HCT116 (cell line): ENCODE data around the gene TEF. TPM values are rescaled to one million over a fixed set of nuclear protein-coding genes. Genes with fewer than 3 reads are reported as not detected.

ENCODE experiments used
- ATAC-seq: fragments of 200-7000 bp; cut with Tn5 transposase; 2 replicates; pipeline ENCODE4 v1.9.1; 2020; ENCODE audit warnings: mild to moderate bottlenecking, moderate library complexity
- BruUV-seq: library from RNA; stranded (reverse); fragments of 400-500 nt; replicated peaks from 2 replicates; lab custom pipeline; 2021; lab: Mats Ljungman, UMichigan
- CTCF ChIA-PET: fragments of 300-600 bp; sonication (Branson Sonifier 250); formaldehyde crosslinking; loops from one replicate; lab custom pipeline; 2021; ENCODE audit warnings: antibody characterized with exemption; lab: Charles Lee
- POLR2A ChIA-PET: fragments of 300-600, 350-600 bp; sonication (Branson Sonifier 250); formaldehyde crosslinking; loops from one replicate; lab custom pipeline; 2021; ENCODE audit warnings: antibody characterized with exemption; lab: Charles Lee
- RAD21 ChIA-PET, 2 experiments: fragments of 300-600 bp; sonication (Branson Sonifier 250); formaldehyde crosslinking; loops; one replicate each; lab custom pipeline; 2023; ENCODE audit warnings: low total read pairs in 2 of 2; ENCODE audit not compliant: uncharacterized antibody in 2 of 2, unreplicated experiment in 2 of 2, low non-redundant PET in 1 of 2; lab: Charles Lee
- DNase-seq: peaks from one replicate; pipeline ENCODE4 v3.0.0-alpha.2; 2010; ENCODE audit warnings: low read depth, low spot score
- H2AFZ ChIP-seq: fragments of 200-600 bp; shearing (Covaris generic), sonication (generic); 2 replicates; pipeline ENCODE4 v1.6.1; 2017; ENCODE audit warnings: low read depth, mixed run types, mixed read lengths, antibody characterized with exemption, low read length; ENCODE audit not compliant: poor library complexity, severe bottlenecking
- H3K27ac ChIP-seq: 2 replicates; pipeline ENCODE4 v1.5.1; 2012; ENCODE audit warnings: low read depth, low read length
- H3K27me3 ChIP-seq: fragments of 200-600 bp; sonication (generic); 2 replicates; pipeline ENCODE4 v1.6.1; 2016; ENCODE audit warnings: mixed run types, low read length, mixed read lengths; ENCODE audit not compliant: insufficient read depth
- H3K36me3 ChIP-seq, 2 experiments: fragments of 200-500 bp in 1 of 2; fragments of 200-600 bp in 1 of 2; sonication (Bioruptor generic) in 1 of 2; sonication (generic) in 1 of 2; 2 replicates each; pipeline versions ENCODE4 v1.5.1 to v1.6.1; 2014 to 2016; ENCODE audit warnings: low read length in 2 of 2, inconsistent platforms in 1 of 2, mixed read lengths in 1 of 2, mixed run types in 1 of 2; ENCODE audit not compliant: insufficient read depth in 2 of 2, control insufficient read depth in 1 of 2
- H3K4me1 ChIP-seq, 2 experiments: fragments of 200-600 bp in 1 of 2; sonication (generic) in 1 of 2; 2 replicates each; pipeline versions ENCODE4 v1.5.1 to v1.6.1; 2012 to 2017; ENCODE audit warnings: low read length in 2 of 2, inconsistent platforms in 1 of 2, mild to moderate bottlenecking in 1 of 2, mixed read lengths in 1 of 2, mixed run types in 1 of 2, moderate library complexity in 1 of 2; ENCODE audit not compliant: insufficient read depth in 2 of 2, control insufficient read depth in 1 of 2
- H3K4me2 ChIP-seq: fragments of 200-600 bp; sonication (generic); 2 replicates; pipeline ENCODE4 v1.6.1; 2017; ENCODE audit warnings: mixed run types, low read length, mixed read lengths
- H3K4me3 ChIP-seq, 2 experiments: fragments of 200-600 bp in 1 of 2; sonication (generic) in 1 of 2; replicated peaks in 1 of 2; 2 replicates each; pipeline ENCODE4 v1.5.1; 2011 to 2016; ENCODE audit warnings: low read length in 2 of 2, control low read depth in 1 of 2, low read depth in 1 of 2, mild to moderate bottlenecking in 1 of 2, mixed read lengths in 1 of 2, mixed run types in 1 of 2
- H3K79me2 ChIP-seq: fragments of 200-600 bp; sonication (generic); 2 replicates; pipeline ENCODE4 v1.6.1; 2017; ENCODE audit warnings: mild to moderate bottlenecking, mixed run types, low read length, moderate library complexity, mixed read lengths; ENCODE audit not compliant: insufficient read depth
- H3K9ac ChIP-seq: fragments of 200-600 bp; sonication (generic); 2 replicates; pipeline ENCODE4 v1.6.1; 2016; ENCODE audit warnings: low read length, mixed read lengths
- H3K9me2 ChIP-seq: fragments of 200-600 bp; sonication (generic), shearing (Covaris generic); 2 replicates; pipeline ENCODE4 v1.6.1; 2017; ENCODE audit warnings: mixed run types, mild to moderate bottlenecking, moderate library complexity; ENCODE audit not compliant: insufficient read depth
- H3K9me3 ChIP-seq, 2 experiments: fragments of 200-500 bp in 1 of 2; fragments of 200-600 bp in 1 of 2; sonication (Bioruptor generic) in 1 of 2; sonication (generic) in 1 of 2; 2 replicates each; pipeline ENCODE4 v1.6.1; 2014 to 2017; ENCODE audit warnings: low read length in 2 of 2, mixed read lengths in 2 of 2, inconsistent platforms in 1 of 2, low read depth in 1 of 2, mild to moderate bottlenecking in 1 of 2, mixed run types in 1 of 2, moderate library complexity in 1 of 2; ENCODE audit not compliant: control insufficient read depth in 1 of 2, insufficient read depth in 1 of 2
- H4K20me1 ChIP-seq: fragments of 200-600 bp; sonication (generic), shearing (Covaris generic); 2 replicates; pipeline ENCODE4 v1.6.1; 2017; ENCODE audit warnings: mixed run types, mild to moderate bottlenecking, moderate library complexity; ENCODE audit not compliant: insufficient read depth
- CBX3 ChIP-seq: IDR thresholded peaks from 2 replicates; pipeline ENCODE4 v1.6.1; 2012; ENCODE audit warnings: low read depth
- EGR1 ChIP-seq: IDR thresholded peaks from 2 replicates; pipeline ENCODE4 v1.6.1; 2012; ENCODE audit warnings: low read depth
- ELF1 ChIP-seq: IDR thresholded peaks from 2 replicates; pipeline ENCODE4 v1.6.1; 2012; ENCODE audit warnings: low read depth, borderline replicate concordance
- FOSL1 ChIP-seq: IDR thresholded peaks from 2 replicates; pipeline ENCODE4 v1.6.1; 2012; ENCODE audit warnings: low read depth
- JUND ChIP-seq: IDR thresholded peaks from 2 replicates; pipeline ENCODE4 v1.6.1; 2012
- POLR2A ChIP-seq: IDR thresholded peaks from 2 replicates; pipeline ENCODE4 v1.7.0; 2011; ENCODE audit warnings: borderline replicate concordance; ENCODE audit not compliant: insufficient read depth, insufficient read length; ENCODE audit errors: extremely low read depth
- POLR2AphosphoS5 ChIP-seq: IDR thresholded peaks from 2 replicates; pipeline ENCODE4 v1.6.1; 2011; ENCODE audit warnings: mild to moderate bottlenecking, low read depth, low read length, moderate library complexity
- RAD21 ChIP-seq: IDR thresholded peaks from 2 replicates; pipeline ENCODE4 v1.6.1; 2012; ENCODE audit warnings: low read depth, mild to moderate bottlenecking
- SIN3A ChIP-seq: IDR thresholded peaks from 2 replicates; pipeline ENCODE4 v1.6.1; 2012; ENCODE audit warnings: low read depth
- SP1 ChIP-seq: IDR thresholded peaks from 2 replicates; pipeline ENCODE4 v1.6.1; 2012; ENCODE audit warnings: low read depth
- SRF ChIP-seq: IDR thresholded peaks from 2 replicates; pipeline ENCODE4 v1.6.1; 2012; ENCODE audit warnings: low read depth
- TCF7L2 ChIP-seq: IDR thresholded peaks from 2 replicates; pipeline ENCODE4 v1.7.0; 2011; ENCODE audit warnings: borderline replicate concordance, inconsistent platforms; ENCODE audit not compliant: insufficient read depth, insufficient read length; ENCODE audit errors: extremely low read depth
- YY1 ChIP-seq: IDR thresholded peaks from 2 replicates; pipeline ENCODE4 v1.6.1; 2011; ENCODE audit warnings: low read length, low read depth, moderate library complexity, mild to moderate bottlenecking; ENCODE audit not compliant: insufficient replicate concordance; ENCODE audit errors: extremely low read depth
- ZFX ChIP-seq: fragments of 450-650 bp; IDR thresholded peaks from 2 replicates; pipeline ENCODE4 v1.6.1; 2017
- ZNF274 ChIP-seq: fragments of 200-500 bp; sonication (Bioruptor generic); IDR thresholded peaks from 2 replicates; pipeline ENCODE4 v1.6.1; 2014; ENCODE audit warnings: mild to moderate bottlenecking, low read depth, low read length, inconsistent platforms
- intact Hi-C: fragments of 100-400 bp; cut with micrococcal nuclease; formaldehyde crosslinking; loops from 2 replicates; pipeline ENCODE4 v1.10.0; 2022
- total RNA-seq: library from RNA; stranded (reverse); gene quantifications from one replicate; pipeline ENCODE4 v1.2.1, GENCODE V29; 2021; ENCODE audit not compliant: unreplicated experiment
- TF ChIP-seq, protein P1 (sequence below): IDR thresholded peaks from 2 replicates; pipeline ENCODE4 v1.6.1; 2012
- TF ChIP-seq, protein P2 (sequence below): IDR thresholded peaks from 2 replicates; pipeline ENCODE4 v1.6.1; 2012; ENCODE audit warnings: low read depth

The TEF gene
- total RNA-seq, 1 experiment from 2014 or later, result 16.5 TPM

- no peak for ATAC-seq
- Histone ChIP-seq H4K20me1 (no peaks in the 10 kb centered on the region), H3K9me3 (no peaks in the 10 kb centered on the region), H3K4me3 (no peak overlapping the region), H3K9me2 (no peaks in the 10 kb centered on the region), H3K27ac (no peak overlapping the region)
- intact Hi-C loops, result no loop called here
- TF ChIP-seq JUND (no peak), ELF1 (no peak), EGR1 (no peak), SP1 (no peak), POLR2AphosphoS5 (no peak), CBX3 (no peak), ZFX (no peak), TCF7L2 (no peak), POLR2A (no peak), ZNF274 (no peak), YY1 (no peak), SRF (no peak), RAD21 (no peak), FOSL1 (no peak), SIN3A (no peak)
- TF ChIP-seq, protein P1, sequence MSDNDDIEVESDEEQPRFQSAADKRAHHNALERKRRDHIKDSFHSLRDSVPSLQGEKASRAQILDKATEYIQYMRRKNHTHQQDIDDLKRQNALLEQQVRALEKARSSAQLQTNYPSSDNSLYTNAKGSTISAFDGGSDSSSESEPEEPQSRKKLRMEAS, result no peak
- TF ChIP-seq, protein P2, sequence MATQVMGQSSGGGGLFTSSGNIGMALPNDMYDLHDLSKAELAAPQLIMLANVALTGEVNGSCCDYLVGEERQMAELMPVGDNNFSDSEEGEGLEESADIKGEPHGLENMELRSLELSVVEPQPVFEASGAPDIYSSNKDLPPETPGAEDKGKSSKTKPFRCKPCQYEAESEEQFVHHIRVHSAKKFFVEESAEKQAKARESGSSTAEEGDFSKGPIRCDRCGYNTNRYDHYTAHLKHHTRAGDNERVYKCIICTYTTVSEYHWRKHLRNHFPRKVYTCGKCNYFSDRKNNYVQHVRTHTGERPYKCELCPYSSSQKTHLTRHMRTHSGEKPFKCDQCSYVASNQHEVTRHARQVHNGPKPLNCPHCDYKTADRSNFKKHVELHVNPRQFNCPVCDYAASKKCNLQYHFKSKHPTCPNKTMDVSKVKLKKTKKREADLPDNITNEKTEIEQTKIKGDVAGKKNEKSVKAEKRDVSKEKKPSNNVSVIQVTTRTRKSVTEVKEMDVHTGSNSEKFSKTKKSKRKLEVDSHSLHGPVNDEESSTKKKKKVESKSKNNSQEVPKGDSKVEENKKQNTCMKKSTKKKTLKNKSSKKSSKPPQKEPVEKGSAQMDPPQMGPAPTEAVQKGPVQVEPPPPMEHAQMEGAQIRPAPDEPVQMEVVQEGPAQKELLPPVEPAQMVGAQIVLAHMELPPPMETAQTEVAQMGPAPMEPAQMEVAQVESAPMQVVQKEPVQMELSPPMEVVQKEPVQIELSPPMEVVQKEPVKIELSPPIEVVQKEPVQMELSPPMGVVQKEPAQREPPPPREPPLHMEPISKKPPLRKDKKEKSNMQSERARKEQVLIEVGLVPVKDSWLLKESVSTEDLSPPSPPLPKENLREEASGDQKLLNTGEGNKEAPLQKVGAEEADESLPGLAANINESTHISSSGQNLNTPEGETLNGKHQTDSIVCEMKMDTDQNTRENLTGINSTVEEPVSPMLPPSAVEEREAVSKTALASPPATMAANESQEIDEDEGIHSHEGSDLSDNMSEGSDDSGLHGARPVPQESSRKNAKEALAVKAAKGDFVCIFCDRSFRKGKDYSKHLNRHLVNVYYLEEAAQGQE, result no peak
- TF ChIP-seq, all 23 proteins: peak for 0
- RAD21 ChIA-PET, result no interaction called here
- Histone ChIP-seq H3K4me2 (no peak overlapping the region), H3K27me3 (no peaks in the 10 kb centered on the region), H3K36me3 (no peaks in the 10 kb centered on the region), H2AFZ (no peak overlapping the region), H3K4me1 (peaks cover 17 to 26% of the 10 kb centered on the region in 2 experiments), H3K79me2 (no peaks in the 10 kb centered on the region), H3K9ac (no peak overlapping the region)
- no TSS peak for BruUV-seq
- no peak for DNase-seq
- CTCF ChIA-PET, result no interaction called here
- POLR2A ChIA-PET, result interaction anchor here (0.8 kb wide), 1 partner anchor 16 kb away, joined by 3 read pairs; the partner anchor contains the start of gene TEF
Observed at GRCh38 chr22:41364955-41365354, 16.8 kb upstream of the TEF start.
